ENCODE data around the gene FSIP1. TPM values are rescaled to one million over a fixed set of nuclear protein-coding genes. Genes with fewer than 3 reads are reported as not detected.

The FSIP1 gene
- polyA plus RNA-seq, 2 of the 4 experiments (the other 2 are of a cell fraction): 0.71 to 0.93 TPM

DNA sequence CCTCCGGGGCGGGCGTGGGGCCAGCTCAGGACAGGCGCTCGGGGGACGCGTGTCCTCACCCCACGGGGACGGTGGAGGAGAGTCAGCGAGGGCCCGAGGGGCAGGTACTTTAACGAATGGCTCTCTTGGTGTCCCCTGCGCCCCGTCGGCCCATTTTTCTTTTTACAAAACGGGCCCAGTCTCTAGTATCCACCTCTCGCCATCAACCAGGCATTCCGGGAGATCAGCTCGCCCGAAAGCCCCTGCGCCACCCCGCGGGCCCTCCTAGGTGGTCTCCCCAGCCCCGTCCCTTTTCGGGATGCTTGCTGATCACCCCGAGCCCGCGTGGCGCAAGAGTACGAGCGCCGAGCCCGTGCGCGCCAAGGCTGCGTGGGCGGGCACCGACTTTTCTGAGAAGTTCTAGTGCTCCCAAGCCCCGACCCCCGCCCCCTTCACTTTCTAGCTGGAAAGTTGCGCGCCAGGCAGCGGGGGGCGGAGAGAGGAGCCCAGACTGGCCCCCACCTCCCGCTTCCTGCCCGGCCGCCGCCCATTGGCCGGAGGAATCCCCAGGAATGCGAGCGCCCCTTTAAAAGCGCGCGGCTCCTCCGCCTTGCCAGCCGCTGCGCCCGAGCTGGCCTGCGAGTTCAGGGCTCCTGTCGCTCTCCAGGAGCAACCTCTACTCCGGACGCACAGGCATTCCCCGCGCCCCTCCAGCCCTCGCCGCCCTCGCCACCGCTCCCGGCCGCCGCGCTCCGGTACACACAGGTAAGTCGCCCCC lies 202.0 kb downstream of the FSIP1 start, which contains the start of gene THBS1:
TSS of gene THBS1 (plus strand) at position 595 of the 757 bp plus-strand sequence. CDS start 779 bp downstream, outside the sequence.
- POLR2A ChIA-PET: interaction anchor here (0.6 to 2.3 kb wide), 29 partner anchors 15 to 875 kb away, joined by 3 to 31 read pairs (median 3); no protein-coding TSS in a partner anchor
- DNase-seq (ENCODE audit: low read depth in 1 of 2, low spot score in 1 of 2): peak; percentile 57 to 84
- H3K9me3 ChIP-seq: no peaks in the 10 kb centered on the region
- peaks cover 37% of the 10 kb centered on the region for H3K4me1 ChIP-seq
- no peak for FAIRE-seq
- WGBS (ENCODE audit: missing lambda C conversion rate): 3% methylated on average over 8 of the region's 74 CpGs
- H3K4me3 ChIP-seq: peak within 1 kb of the TSS; percentile 95
- H3K27ac ChIP-seq: peak within 1 kb of the TSS; percentile 87 to 99
- ATAC-seq: peak; percentile 75 to 83
- CTCF ChIA-PET: interaction anchor here (0.6 to 5.0 kb wide), 63 partner anchors 10 to 1584 kb away, joined by 3 to 79 read pairs (median 4); partner anchors contain the start of gene FSIP1
- H3K4me2 ChIP-seq: peak within 1 kb of the TSS; percentile 97
- TF ChIP-seq MAZ (IDR thresholded peaks at IDR 0.05; ENCODE audit: borderline replicate concordance, low read depth, low read length) (no peak), HDAC2 (IDR thresholded peaks at IDR 0.05) (no peak; the same call in 1 of the 2 replicates), HEYL (CRISPR knock-in tag; IDR thresholded peaks at IDR 0.05) (no peak), RFX5 (IDR thresholded peaks at IDR 0.05) (no peak), NR3C1 (IDR thresholded peaks at IDR 0.05) (no peak), MAFK (IDR thresholded peaks at IDR 0.05; ENCODE audit: partially characterized antibody) (no peak), TP53 (CRISPR knock-in tag; IDR thresholded peaks at IDR 0.05) (no peak), SMC3 (IDR thresholded peaks at IDR 0.05) (no peak), RNF2 (IDR thresholded peaks at IDR 0.05; ENCODE audit: borderline replicate concordance, low read depth) (0 out of 2 replicates have a peak, but pooled peaks have one; percentile 71), FOSB (CRISPR knock-in tag; IDR thresholded peaks at IDR 0.05) (no peak), NFE2L2 (conservative IDR thresholded peaks at IDR 0.05; ENCODE audit: low read length) (no peak), PBX3 (IDR thresholded peaks at IDR 0.05) (no peak), BHLHE40 (IDR thresholded peaks at IDR 0.05; ENCODE audit: low read depth, low read length) (no peak), SREBF2 (IDR thresholded peaks at IDR 0.05) (no peak), KDM5A (IDR thresholded peaks at IDR 0.05) (no peak), JUNB (IDR thresholded peaks at IDR 0.05) (no peak), FOSL2 (IDR thresholded peaks at IDR 0.05) (no peak), FOSL2 (CRISPR knock-in tag; IDR thresholded peaks at IDR 0.05) (no peak), PHF8 (IDR thresholded peaks at IDR 0.05; ENCODE audit: borderline replicate concordance, low read depth) (no peak; the same call in 1 of the 2 replicates), TFCP2L1 (CRISPR knock-in tag; IDR thresholded peaks at IDR 0.05) (no peak), POLR2AphosphoS2 (conservative IDR thresholded peaks at IDR 0.05; ENCODE audit: low read length) (no peak), KDM1A (IDR thresholded peaks at IDR 0.05; ENCODE audit: low read depth) (no peak), CEBPB (IDR thresholded peaks at IDR 0.05) (no peak), HOXA7 (CRISPR knock-in tag; IDR thresholded peaks at IDR 0.05) (no peak), EHMT2 (IDR thresholded peaks at IDR 0.05; ENCODE audit: low read depth) (no peak), CBX2 (IDR thresholded peaks at IDR 0.05; ENCODE audit: borderline replicate concordance, low read depth) (no peak), ZNF302 (CRISPR knock-in tag; IDR thresholded peaks at IDR 0.05) (no peak), EHF (CRISPR knock-in tag; IDR thresholded peaks at IDR 0.05) (no peak), POLR2A (IDR thresholded peaks at IDR 0.05; ENCODE audit: low read length) (peak; percentile 98), FOXS1 (CRISPR knock-in tag; IDR thresholded peaks at IDR 0.05) (no peak), MYC (IDR thresholded peaks at IDR 0.05; ENCODE audit: borderline replicate concordance, low read length) (no peak), EP300 (IDR thresholded peaks at IDR 0.05) (no peak), RCOR1 (IDR thresholded peaks at IDR 0.05; ENCODE audit: low read depth, low read length) (no peak)
- TF ChIP-seq, protein P1, sequence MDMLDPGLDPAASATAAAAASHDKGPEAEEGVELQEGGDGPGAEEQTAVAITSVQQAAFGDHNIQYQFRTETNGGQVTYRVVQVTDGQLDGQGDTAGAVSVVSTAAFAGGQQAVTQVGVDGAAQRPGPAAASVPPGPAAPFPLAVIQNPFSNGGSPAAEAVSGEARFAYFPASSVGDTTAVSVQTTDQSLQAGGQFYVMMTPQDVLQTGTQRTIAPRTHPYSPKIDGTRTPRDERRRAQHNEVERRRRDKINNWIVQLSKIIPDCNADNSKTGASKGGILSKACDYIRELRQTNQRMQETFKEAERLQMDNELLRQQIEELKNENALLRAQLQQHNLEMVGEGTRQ (IDR thresholded peaks at IDR 0.05): no peak
- TF ChIP-seq, protein P2, sequence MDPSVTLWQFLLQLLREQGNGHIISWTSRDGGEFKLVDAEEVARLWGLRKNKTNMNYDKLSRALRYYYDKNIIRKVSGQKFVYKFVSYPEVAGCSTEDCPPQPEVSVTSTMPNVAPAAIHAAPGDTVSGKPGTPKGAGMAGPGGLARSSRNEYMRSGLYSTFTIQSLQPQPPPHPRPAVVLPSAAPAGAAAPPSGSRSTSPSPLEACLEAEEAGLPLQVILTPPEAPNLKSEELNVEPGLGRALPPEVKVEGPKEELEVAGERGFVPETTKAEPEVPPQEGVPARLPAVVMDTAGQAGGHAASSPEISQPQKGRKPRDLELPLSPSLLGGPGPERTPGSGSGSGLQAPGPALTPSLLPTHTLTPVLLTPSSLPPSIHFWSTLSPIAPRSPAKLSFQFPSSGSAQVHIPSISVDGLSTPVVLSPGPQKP (IDR thresholded peaks at IDR 0.05; ENCODE audit: low read depth, low read length): no peak
- TF ChIP-seq, protein P3, sequence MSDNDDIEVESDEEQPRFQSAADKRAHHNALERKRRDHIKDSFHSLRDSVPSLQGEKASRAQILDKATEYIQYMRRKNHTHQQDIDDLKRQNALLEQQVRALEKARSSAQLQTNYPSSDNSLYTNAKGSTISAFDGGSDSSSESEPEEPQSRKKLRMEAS (IDR thresholded peaks at IDR 0.05): peak; percentile 28; the same call in 1 of the 2 replicates
- TF ChIP-seq, protein P4, sequence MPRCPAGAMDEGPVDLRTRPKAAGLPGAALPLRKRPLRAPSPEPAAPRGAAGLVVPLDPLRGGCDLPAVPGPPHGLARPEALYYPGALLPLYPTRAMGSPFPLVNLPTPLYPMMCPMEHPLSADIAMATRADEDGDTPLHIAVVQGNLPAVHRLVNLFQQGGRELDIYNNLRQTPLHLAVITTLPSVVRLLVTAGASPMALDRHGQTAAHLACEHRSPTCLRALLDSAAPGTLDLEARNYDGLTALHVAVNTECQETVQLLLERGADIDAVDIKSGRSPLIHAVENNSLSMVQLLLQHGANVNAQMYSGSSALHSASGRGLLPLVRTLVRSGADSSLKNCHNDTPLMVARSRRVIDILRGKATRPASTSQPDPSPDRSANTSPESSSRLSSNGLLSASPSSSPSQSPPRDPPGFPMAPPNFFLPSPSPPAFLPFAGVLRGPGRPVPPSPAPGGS (IDR thresholded peaks at IDR 0.05): peak; percentile 31; the same call in 1 of the 3 replicates
- TF ChIP-seq, protein P5, sequence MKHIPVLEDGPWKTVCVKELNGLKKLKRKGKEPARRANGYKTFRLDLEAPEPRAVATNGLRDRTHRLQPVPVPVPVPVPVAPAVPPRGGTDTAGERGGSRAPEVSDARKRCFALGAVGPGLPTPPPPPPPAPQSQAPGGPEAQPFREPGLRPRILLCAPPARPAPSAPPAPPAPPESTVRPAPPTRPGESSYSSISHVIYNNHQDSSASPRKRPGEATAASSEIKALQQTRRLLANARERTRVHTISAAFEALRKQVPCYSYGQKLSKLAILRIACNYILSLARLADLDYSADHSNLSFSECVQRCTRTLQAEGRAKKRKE (CRISPR knock-in tag; IDR thresholded peaks at IDR 0.05; ENCODE audit: low read depth): no peak
- TF ChIP-seq, protein P6, sequence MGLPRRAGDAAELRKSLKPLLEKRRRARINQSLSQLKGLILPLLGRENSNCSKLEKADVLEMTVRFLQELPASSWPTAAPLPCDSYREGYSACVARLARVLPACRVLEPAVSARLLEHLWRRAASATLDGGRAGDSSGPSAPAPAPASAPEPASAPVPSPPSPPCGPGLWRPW (IDR thresholded peaks at IDR 0.05): no peak
